Activated naive CD4-positive, alpha-beta T cell treated with anti-CD3 and anti-CD28 coated beads, Interleukin-2, amount 10 ng/mL, durations not matched to agents 7 days and 5 days (primary cell): Measurements from ENCODE around the gene AP1M2.

Source experiments
- CTCF ChIA-PET: fragments of 350-600 bp; sonication (Branson Sonifier 250); formaldehyde crosslinking; loops from one replicate; lab custom pipeline; 2021; ENCODE audit warnings: antibody characterized with exemption; lab: Charles Lee
- DNase-seq: peaks from one replicate; pipeline ENCODE4 v3.0.0-alpha.2; 2020
- H3K27ac Mint-ChIP-seq: one replicate; pipeline ENCODE4 v1.8.0; 2021; ENCODE audit warnings: mild to moderate bottlenecking, moderate library complexity, mixed read lengths
- H3K27me3 Mint-ChIP-seq: one replicate; pipeline ENCODE4 v1.8.0; 2021; ENCODE audit warnings: mild to moderate bottlenecking, mixed read lengths
- H3K36me3 Mint-ChIP-seq: one replicate; pipeline ENCODE4 v1.8.0; 2021; ENCODE audit warnings: mixed read lengths
- H3K4me1 Mint-ChIP-seq: one replicate; pipeline ENCODE4 v1.8.0; 2021; ENCODE audit warnings: mixed read lengths
- H3K4me3 Mint-ChIP-seq: one replicate; pipeline ENCODE4 v1.8.0; 2021; ENCODE audit warnings: mild to moderate bottlenecking, moderate library complexity, mixed read lengths
- H3K9me3 Mint-ChIP-seq: one replicate; pipeline ENCODE4 v1.8.0; 2021; ENCODE audit warnings: mixed read lengths

The AP1M2 gene

DNA sequence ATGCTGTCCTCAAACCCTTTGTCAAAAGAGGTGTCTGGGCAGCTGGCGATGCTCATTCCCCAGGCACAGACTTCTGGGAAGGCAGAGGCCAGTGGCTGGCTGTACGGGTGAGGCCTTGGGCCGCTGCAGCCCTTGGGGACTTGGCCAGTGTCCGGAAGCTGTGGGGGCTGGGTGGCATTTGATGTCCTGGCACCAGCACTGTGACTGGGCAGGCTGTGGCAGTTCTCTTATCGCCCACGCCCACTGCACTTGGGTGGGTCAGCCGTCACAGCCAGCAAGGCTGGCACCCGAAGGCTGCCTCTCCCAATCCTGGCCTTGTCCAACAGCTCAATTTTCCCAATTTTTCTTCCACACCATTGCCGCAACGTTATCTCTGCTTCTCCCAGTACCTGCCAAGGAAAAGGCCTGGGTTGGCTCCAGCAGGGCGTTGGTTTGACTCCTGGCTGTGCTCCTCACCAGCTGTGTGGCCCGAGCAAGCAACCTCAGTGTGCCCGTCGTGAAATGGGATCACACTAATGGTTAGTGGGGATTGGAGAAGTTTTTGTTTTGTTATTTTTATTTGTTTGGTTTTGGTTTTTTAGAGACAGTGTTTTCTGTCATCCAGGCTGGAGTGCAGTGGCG lies 25.5 kb upstream of the AP1M2 start:
- DNase-seq = no peak
- Mint-ChIP-seq H3K27me3 (no peaks in the 10 kb centered on the region), H3K4me1 (peaks cover 30% of the 10 kb centered on the region), H3K36me3 (peaks cover 25% of the 10 kb centered on the region), H3K4me3 (no peak overlapping the region), H3K27ac (no peak overlapping the region), H3K9me3 (no peaks in the 10 kb centered on the region)
- CTCF ChIA-PET = interaction anchor here (1.3 to 1.7 kb wide), 3 partner anchors 31 to 32 kb away, joined by 3 to 7 read pairs (median 6); no protein-coding TSS in a partner anchor

DNA sequence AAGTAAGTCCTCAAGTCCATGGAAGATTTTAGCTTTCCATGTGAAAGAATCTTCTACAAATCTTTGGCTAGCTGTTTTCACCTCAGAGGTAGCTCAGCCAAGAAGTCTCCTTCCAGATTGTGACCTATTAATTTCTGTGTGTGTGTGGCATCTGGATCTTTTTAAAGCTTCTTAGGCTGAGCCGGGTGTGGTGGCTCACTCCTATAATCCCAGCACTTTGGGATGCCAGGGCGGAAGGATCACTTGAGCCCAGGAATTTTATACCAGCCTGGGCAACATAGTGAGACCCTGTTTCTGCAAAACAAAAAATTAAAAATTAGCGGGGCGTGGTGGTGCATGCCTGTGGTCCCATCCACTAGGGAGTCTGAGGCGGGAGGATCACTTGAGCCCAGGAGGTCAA lies 24.8 kb upstream of the AP1M2 start:
- Mint-ChIP-seq H3K36me3 (peaks cover 25% of the 10 kb centered on the region), H3K4me1 (peaks cover 29% of the 10 kb centered on the region), H3K9me3 (no peaks in the 10 kb centered on the region), H3K27me3 (no peaks in the 10 kb centered on the region), H3K27ac (no peak overlapping the region), H3K4me3 (no peak overlapping the region)
- no peak for DNase-seq
- CTCF ChIA-PET = interaction anchor here (0.8 to 1.7 kb wide), 3 partner anchors 30 to 32 kb away, joined by 3 to 7 read pairs (median 6); no protein-coding TSS in a partner anchor

DNA sequence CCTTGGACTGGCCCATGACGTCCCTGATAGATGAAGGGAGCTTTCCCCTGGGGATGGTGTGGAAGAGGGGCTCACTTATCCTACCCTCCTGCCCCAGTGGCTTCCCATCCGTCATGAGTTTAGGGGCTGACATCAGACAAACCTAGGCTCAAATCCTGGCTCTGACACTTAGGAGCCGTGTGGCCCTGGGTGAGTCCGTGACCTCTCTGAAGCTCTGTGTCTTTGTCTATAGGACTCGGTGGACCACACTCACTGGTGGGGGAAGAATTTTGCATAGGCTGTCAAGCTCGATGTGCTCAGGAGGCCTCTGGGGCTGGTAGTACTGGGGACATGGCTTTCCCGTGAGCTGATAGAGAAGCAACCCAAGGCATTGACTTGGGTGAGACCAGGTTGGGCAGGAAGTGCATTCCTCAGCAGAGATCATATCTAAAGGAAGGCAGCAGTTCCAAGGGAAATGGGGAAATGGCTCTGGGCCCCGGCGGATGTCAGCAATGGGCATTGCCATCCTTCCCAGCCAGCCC lies 17.4 kb upstream of the AP1M2 start:
- CTCF ChIA-PET = interaction anchor here (2.3 to 4.4 kb wide), 2 partner anchors 23 to 40 kb away, joined by 11 to 29 read pairs; no protein-coding TSS in a partner anchor
- Mint-ChIP-seq H3K27me3 (peaks cover 15% of the 10 kb centered on the region), H3K4me1 (peaks cover 35% of the 10 kb centered on the region), H3K27ac (peak overlapping the region; percentile 100), H3K4me3 (peak overlapping the region; percentile 99), H3K36me3 (peaks cover 12% of the 10 kb centered on the region), H3K9me3 (no peaks in the 10 kb centered on the region)
- peak; percentile 32 for DNase-seq

DNA sequence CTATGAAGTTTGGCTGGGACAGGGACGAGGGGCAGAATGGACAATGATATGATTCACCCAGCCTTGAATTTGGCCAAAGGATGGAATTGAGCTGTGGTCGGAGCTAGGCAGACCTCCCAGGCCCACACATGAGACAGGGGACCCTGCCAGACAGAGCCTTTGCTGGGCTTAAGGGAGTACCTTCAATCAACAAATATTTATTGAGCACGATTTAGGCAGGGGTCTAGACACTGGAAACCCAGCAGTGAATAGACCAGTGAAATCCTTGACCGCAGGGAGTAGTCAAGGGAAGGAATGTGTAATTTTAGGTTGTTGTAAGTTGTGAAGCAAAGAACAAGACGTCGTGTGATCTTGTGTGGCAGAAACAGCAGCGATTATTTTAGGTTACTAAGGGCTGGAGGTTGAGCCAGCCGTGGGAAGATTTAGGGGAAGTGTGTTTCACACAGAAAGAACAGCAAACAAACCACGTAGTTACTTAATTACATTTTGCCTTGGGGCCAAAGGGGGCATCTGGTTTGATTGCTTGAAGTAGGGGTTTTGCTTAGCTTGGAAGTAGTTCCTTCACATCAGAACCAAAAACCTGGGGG lies 16.9 kb upstream of the AP1M2 start:
- CTCF ChIA-PET = interaction anchor here (1.2 to 4.4 kb wide), 3 partner anchors 19 to 40 kb away, joined by 4 to 29 read pairs (median 11); no protein-coding TSS in a partner anchor
- Mint-ChIP-seq H3K4me1 (peaks cover 35% of the 10 kb centered on the region), H3K36me3 (peaks cover 12% of the 10 kb centered on the region), H3K27ac (peak overlapping the region; percentile 100), H3K4me3 (peak overlapping the region; percentile 99), H3K9me3 (no peaks in the 10 kb centered on the region), H3K27me3 (peaks cover 16% of the 10 kb centered on the region)
- DNase-seq = peak; percentile 50

DNA sequence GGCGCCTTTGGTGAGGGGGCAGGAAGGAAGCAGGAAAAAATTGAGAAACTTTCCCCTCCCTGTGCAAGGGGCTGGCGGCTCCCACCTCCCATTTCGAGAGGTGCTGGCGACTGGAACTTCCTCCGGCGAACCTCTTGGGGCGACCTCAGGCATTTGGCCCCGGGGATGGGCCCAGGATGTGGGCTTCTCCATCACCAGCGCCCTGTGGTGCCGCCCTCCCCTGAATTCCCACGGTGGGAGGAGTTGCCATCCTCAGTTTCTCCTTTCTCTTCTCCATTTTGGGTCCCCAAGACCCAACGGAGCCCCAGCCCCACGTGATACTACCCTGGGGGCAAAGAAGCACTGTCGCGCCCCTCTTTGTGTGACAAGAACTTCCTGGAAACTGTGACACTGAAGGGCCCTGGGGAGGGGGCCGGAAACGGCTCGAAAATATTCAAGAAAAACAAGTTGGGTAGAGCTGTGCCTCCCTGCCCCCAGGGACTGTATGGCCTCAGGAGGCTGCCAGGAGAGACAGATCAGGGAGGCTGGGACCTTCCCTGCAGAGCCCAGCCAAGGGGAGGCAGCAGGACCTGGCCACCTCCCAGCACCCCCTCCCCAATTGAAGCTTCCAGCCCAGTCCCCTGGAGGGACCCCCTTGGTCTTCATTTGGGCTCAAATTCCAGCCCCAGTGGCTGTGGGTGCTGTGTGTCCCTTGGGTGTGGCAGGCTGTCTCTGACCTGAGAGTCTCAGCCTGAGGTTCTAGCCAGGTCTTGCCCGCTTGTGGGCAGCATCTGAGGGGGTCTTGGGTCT lies 16.2 kb upstream of the AP1M2 start:
- CTCF ChIA-PET = interaction anchor here (0.8 to 4.4 kb wide), 4 partner anchors 20 to 41 kb away, joined by 3 to 29 read pairs (median 8); no protein-coding TSS in a partner anchor
- H3K27me3 Mint-ChIP-seq = peaks cover 23% of the 10 kb centered on the region
- peaks cover 35% of the 10 kb centered on the region for H3K4me1 Mint-ChIP-seq
- peaks cover 12% of the 10 kb centered on the region for H3K36me3 Mint-ChIP-seq
- H3K27ac Mint-ChIP-seq = peak overlapping the region; percentile 100
- no peaks in the 10 kb centered on the region for H3K9me3 Mint-ChIP-seq
- peak; percentile 93 for DNase-seq
- H3K4me3 Mint-ChIP-seq = peak overlapping the region; percentile 99

DNA sequence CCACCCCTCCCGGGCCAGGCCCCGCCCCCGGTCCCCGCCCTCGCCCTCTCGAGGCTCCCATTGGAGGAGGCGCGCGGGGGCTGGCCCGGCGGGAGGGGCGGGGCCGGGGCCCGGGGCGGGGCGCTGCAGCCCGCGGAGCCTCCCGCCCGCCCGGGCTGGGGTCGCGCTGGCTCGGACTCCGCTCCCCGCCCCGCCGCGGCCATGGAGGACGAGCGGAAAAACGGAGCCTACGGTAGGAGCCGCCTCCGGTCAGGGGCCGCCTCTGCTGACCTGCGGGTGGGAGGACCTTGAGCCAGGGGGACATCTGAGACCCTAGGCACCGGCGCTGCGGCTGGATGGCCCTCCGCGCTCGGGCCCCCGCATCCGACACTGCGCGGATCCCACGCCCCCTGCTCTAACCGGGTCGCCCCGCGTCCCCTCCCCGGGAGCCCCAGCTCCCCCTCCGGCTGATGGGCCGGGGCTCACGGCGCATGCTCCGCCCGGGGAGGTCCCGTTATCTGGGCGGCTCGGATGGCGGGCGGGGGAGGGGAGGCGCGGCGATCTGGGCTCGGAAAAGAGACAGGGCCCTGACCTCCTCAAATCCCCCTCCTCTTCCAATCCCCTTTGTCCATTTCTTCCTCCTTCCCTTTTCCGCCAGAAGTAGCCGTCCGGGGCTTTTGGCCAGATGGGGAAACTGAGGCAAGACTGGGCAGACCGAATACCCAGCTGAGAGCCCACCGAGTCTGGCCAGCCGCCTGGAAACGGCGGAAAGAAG lies 15.4 kb upstream of the AP1M2 start:
- H3K9me3 Mint-ChIP-seq = no peaks in the 10 kb centered on the region
- H3K4me1 Mint-ChIP-seq = peaks cover 35% of the 10 kb centered on the region
- CTCF ChIA-PET = interaction anchor here (0.8 to 4.4 kb wide), 4 partner anchors 21 to 42 kb away, joined by 3 to 29 read pairs (median 4); no protein-coding TSS in a partner anchor
- peak overlapping the region; percentile 99 for H3K4me3 Mint-ChIP-seq
- DNase-seq = peak; percentile 91
- H3K27ac Mint-ChIP-seq = peak overlapping the region; percentile 100
- H3K36me3 Mint-ChIP-seq = peaks cover 12% of the 10 kb centered on the region
- peaks cover 28% of the 10 kb centered on the region for H3K27me3 Mint-ChIP-seq

DNA sequence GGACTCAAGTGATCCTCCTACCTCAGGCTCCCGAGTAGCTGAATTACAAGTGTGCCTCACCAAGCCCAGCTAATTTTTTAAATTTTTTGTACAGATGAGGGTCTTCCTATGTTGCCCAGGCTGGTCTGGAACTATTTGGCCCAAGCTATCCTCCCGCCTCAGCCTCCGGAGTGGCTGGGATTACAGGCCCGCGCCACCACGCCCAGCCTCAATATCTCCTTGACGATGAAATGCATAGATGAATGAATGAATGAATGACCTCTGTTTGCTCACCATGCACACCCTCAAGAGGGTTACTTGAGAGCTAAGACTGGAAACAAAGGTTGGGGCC lies 14.9 kb upstream of the AP1M2 start:
- peak overlapping the region; percentile 71 for H3K4me3 Mint-ChIP-seq
- H3K27me3 Mint-ChIP-seq = peaks cover 33% of the 10 kb centered on the region
- no peaks in the 10 kb centered on the region for H3K9me3 Mint-ChIP-seq
- H3K27ac Mint-ChIP-seq = peak overlapping the region; percentile 84
- CTCF ChIA-PET = interaction anchor here (1.0 to 4.4 kb wide), 2 partner anchors 21 to 43 kb away, joined by 5 to 29 read pairs; no protein-coding TSS in a partner anchor
- peaks cover 34% of the 10 kb centered on the region for H3K4me1 Mint-ChIP-seq
- DNase-seq = no peak
- peaks cover 10% of the 10 kb centered on the region for H3K36me3 Mint-ChIP-seq

DNA sequence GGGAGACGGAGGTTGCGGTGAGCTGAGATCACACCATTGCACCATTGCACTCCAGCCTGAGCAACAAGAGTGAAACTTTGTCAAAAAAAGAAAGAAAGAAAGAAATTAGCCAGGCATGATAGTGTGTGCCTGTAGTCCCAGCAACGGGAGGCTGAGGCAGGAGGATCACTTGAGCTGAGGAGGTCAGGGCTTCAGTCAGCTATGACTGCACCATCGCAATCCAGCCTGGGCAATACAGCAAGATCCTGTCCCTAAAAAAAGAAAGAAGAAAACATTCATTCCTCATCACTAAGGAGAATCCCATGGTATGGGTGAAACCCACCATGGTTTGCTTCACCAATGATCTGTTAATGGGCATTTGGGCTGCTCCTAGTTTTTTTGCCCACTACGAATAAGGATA lies 13.0 kb upstream of the AP1M2 start:
- no peak for DNase-seq
- H3K9me3 Mint-ChIP-seq = no peaks in the 10 kb centered on the region
- H3K27ac Mint-ChIP-seq = no peak overlapping the region
- no peak overlapping the region for H3K4me3 Mint-ChIP-seq
- H3K27me3 Mint-ChIP-seq = peaks cover 39% of the 10 kb centered on the region
- CTCF ChIA-PET = no interaction called here
- H3K36me3 Mint-ChIP-seq = peaks cover 10% of the 10 kb centered on the region
- H3K4me1 Mint-ChIP-seq = peaks cover 52% of the 10 kb centered on the region

DNA sequence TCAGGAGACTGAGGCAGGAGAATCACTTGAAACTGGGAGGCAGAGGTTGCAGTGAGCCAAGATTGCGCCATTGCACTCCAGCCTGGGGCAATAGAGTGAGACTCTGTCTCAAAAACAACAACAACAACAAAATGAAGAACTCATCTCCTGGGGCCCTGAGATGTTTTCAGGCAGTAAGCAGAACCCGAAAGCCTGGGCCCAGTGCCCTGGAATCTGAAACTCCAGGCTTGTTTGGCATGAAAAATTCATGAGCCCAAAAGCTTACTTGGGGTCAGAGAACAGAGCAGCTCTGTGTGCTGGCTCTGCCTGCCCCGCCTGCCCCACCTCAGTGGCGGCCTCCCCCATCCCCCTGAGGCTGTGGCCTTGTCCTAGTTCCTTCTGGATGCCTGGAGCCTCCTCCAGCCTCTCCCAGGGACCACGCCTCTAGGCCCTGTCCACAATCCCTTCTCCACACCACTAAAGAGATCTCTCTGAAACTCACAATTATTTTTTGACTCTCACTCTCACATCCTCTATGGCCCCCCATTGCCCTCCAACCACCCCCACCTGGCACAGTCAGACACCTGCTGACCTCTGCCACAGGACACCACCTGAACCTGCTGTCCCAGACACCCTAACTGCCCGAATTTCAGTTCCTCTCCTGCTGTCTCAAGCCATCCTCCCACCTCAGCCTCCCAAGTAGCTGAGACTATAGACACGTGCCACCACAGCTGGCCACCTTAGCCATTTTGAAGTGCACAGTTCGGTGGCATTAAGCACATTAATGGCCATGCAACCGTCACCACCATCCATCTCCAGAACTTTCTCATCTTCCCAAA lies 6.9 kb upstream of the AP1M2 start:
- H3K36me3 Mint-ChIP-seq = no peaks in the 10 kb centered on the region
- peak overlapping the region; percentile 6 for H3K27ac Mint-ChIP-seq
- no peak overlapping the region for H3K4me3 Mint-ChIP-seq
- H3K27me3 Mint-ChIP-seq = peaks cover 45% of the 10 kb centered on the region
- H3K9me3 Mint-ChIP-seq = no peaks in the 10 kb centered on the region
- no peak for DNase-seq
- CTCF ChIA-PET = interaction anchor here (1.3 to 3.3 kb wide), 4 partner anchors 13 to 52 kb away, joined by 5 to 17 read pairs (median 6); no protein-coding TSS in a partner anchor
- peaks cover 25% of the 10 kb centered on the region for H3K4me1 Mint-ChIP-seq

DNA sequence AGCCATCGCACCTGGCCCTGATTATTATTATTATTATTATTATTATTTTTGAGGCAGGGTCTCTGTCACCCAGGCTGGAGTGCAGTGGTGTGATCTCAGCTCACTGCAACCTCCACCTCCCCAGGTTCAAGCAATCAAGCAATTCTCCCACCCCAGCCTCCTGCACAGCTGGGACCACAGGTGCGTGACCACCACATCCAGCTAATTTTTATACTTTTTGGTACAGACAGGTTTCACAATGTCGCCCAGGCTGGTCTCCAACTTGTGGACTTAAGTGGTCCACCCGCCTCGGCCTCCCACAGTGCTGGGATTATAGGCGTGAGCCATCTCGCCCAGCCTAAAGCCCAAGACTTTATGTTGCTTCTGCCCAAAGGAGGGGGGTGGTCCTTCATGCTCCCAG lies 6.0 kb upstream of the AP1M2 start:
- Mint-ChIP-seq H3K36me3 (no peaks in the 10 kb centered on the region), H3K27ac (no peak overlapping the region), H3K4me1 (peaks cover 25% of the 10 kb centered on the region), H3K9me3 (no peaks in the 10 kb centered on the region), H3K4me3 (no peak overlapping the region), H3K27me3 (peaks cover 45% of the 10 kb centered on the region)
- DNase-seq = no peak
- CTCF ChIA-PET = interaction anchor here (1.3 to 1.8 kb wide), 2 partner anchors 11 to 51 kb away, joined by 7 to 11 read pairs; no protein-coding TSS in a partner anchor

DNA sequence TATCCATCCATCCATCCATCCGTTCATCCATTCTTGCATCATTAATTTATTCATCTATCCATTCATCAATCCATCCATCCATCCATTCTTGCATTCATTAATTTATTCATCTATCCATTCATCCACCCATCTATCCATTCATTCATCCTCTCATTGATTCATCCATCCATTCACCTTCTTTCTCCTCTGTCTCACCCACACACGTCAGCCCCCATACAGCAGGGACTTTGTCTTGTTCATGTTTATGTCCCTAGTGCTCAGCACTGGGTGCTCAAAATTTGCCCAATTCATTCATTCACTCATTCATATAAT lies 683 bp upstream of the AP1M2 start:
- DNase-seq = no peak
- H3K4me3 Mint-ChIP-seq = no peak overlapping the region

DNA sequence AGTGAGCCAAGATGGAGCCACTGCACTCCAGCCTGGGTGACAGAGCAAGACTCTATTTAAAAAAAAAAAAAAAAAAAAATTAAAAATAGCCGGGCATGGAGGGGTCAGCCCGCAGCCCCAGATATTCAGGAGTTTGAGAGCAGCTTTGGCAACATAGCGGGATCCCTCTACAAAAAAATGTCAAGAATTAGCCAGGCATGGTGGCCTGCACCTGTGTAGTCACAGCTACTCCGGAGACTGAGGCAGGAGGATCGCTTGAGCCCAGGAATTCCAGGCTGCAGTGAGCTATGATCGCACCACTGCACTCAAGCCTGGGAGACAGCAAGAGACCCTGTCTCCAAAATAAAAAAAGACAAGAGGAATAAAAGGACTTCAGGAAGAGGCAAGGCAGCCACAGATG lies 716 bp downstream of the AP1M2 start:
- Mint-ChIP-seq H3K36me3 (no peaks in the 10 kb centered on the region), H3K4me1 (peaks cover 17% of the 10 kb centered on the region), H3K9me3 (no peaks in the 10 kb centered on the region), H3K27me3 (peaks cover 72% of the 10 kb centered on the region), H3K27ac (no peak overlapping the region), H3K4me3 (no peak overlapping the region)
- CTCF ChIA-PET = interaction anchor here (8.9 to 12.1 kb wide), 2 partner anchors 61 to 113 kb away, joined by 156 to 299 read pairs; partner anchors contain the start of gene QTRT1
- DNase-seq = no peak

More for the DNA sequence above, 683 bp upstream of the AP1M2 start:
- no peak overlapping the region for H3K27ac Mint-ChIP-seq
- no peaks in the 10 kb centered on the region for H3K36me3 Mint-ChIP-seq
- CTCF ChIA-PET = no interaction called here
- H3K27me3 Mint-ChIP-seq = peaks cover 68% of the 10 kb centered on the region
- H3K9me3 Mint-ChIP-seq = no peaks in the 10 kb centered on the region
- peaks cover 17% of the 10 kb centered on the region for H3K4me1 Mint-ChIP-seq
